ENCODE data around the gene HCK.
A peak's percentile ranks its signal among the peaks of the same experiment; 100 is the strongest.
"Not testable (repeated sequence)": the region's sequence is repeated elsewhere in the genome, so short reads cannot be mapped to it uniquely, and the experiment has no call there.

HCK gene

DNA sequence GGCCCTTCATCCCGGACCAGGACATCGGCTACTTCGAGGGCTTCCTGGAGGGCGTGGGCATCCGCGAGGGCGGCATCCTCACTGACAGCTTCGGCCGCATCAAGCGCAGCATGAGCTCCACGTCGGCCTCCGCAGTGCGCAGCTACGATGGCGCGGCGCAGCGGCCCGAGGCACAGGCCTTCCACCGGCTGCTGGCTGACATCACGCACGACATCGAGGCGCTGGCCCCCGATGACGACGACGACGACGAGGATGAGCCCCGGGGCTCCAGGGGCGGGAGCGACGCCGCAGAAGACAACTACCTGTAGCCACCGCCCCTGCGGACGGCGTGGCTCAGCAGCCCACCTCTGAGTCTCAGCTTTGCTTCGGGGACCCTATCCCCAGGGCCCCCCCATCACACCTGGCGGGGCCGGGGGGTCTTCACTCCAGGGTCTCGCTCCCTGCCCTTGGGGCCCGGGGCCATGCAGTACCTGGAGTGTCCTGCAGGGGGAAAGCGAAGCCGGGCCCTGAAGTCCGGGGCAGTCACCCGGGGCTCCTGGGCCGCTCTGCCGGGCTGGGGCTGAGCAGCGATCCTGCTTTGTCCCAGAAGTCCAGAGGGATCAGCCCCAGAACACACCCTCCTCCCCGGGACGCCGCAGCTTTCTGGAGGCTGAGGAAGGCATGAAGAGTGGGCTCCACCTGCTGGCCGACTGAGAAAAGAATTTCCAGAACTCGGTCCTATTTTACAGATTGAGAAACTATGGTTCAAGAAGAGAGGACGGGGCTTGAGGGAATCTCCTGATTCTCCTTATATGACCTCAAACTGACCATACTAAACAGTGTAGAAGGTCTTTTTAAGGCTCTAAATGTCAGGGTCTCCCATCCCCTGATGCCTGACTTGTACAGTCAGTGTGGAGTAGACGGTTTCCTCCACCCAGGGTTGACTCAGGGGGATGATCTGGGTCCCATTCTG, 20.8 kb upstream of the HCK start (continued):
- TF ChIP-seq ELK4 (IDR thresholded peaks at IDR 0.05; ENCODE audit: borderline replicate concordance, low read depth, low read length), result no peak
- no peak for TF ChIP-seq ZSCAN4 (tag by site-specific recombination; IDR thresholded peaks at IDR 0.05)
- TF ChIP-seq SETDB1 (IDR thresholded peaks at IDR 0.05; ENCODE audit: insufficient read length, low read length), result no peak

DNA sequence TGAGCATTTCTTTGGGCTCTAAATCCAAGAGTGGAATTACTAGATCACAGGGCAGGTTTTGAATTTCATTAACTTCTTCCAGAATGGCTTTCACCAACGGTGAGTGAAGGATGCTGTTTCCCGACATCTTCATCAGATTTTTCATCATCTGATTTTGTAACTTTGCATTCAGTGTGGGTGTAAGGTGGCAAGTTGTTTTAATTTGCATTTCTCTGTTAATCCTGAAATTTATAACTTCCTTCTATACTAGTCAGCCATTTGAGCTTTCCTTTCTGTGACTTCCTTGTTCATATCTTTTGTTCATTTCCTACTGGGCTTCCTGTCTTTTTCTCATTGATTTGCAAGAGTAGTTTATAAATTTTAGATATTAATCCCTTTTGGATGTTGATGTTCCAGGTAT, 18.7 kb upstream of the HCK start:
- Histone ChIP-seq H3K27ac (ENCODE audit: extremely low read depth, low read depth, low read length) (no peak overlapping the region), H3K4me3 (ENCODE audit: low read depth, low read length) (no peak overlapping the region), H3K9me3 (ENCODE audit: control insufficient read depth, insufficient read depth, low read depth, low read length) (no peaks in the 10 kb centered on the region), H3K4me1 (ENCODE audit: control insufficient read depth, insufficient read depth, low read length) (no peaks in the 10 kb centered on the region), H3K36me3 (ENCODE audit: control insufficient read depth in 2 of 2, insufficient read depth in 1 of 2, low read length in 2 of 2) (no peaks in the 10 kb centered on the region)
- POLR2A ChIA-PET, result no interaction called here
- CTCF ChIA-PET, result interaction anchor here (8.9 kb wide), 1 partner anchor 180 kb away, joined by 128 read pairs; no protein-coding TSS in a partner anchor
- TF ChIP-seq ZNF776 (tag by site-specific recombination; IDR thresholded peaks at IDR 0.05; ENCODE audit: borderline replicate concordance), result no peak

DNA sequence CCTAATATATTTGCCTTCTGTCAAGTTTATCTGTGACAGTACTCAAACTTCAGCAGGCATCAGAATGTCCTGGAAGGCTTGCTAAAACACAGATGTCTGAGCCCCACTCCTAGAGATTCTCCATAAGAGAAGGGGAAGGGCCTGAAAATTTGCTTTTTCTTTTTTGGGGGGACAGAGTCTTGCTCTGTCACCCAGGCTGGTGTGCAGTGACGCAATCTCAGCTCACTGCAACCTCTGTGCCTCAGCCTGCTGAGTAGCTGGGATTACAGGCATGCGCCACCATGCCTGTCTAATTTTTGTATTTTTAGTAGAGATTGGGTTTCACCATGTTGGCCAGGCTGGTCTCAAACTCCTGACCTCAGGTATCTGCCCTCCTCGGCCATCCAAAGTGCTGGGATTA, 18.3 kb upstream of the HCK start:
- H3K36me3 ChIP-seq (ENCODE audit: control insufficient read depth in 2 of 2, insufficient read depth in 1 of 2, low read length in 2 of 2); H3K4me3 ChIP-seq (ENCODE audit: low read depth, low read length); H3K4me1 ChIP-seq (ENCODE audit: control insufficient read depth, insufficient read depth, low read length); H3K27ac ChIP-seq (ENCODE audit: extremely low read depth, low read depth, low read length); H3K9me3 ChIP-seq (ENCODE audit: control insufficient read depth, insufficient read depth, low read depth, low read length); POLR2A ChIA-PET: not testable (repeated sequence)
- CTCF ChIA-PET, result interaction anchor here (8.9 kb wide), 1 partner anchor 180 kb away, joined by 128 read pairs; no protein-coding TSS in a partner anchor

GRCh38 chr20:32034581-32035425, 17.2 kb upstream of the HCK start:
- TF ChIP-seq, protein P1, sequence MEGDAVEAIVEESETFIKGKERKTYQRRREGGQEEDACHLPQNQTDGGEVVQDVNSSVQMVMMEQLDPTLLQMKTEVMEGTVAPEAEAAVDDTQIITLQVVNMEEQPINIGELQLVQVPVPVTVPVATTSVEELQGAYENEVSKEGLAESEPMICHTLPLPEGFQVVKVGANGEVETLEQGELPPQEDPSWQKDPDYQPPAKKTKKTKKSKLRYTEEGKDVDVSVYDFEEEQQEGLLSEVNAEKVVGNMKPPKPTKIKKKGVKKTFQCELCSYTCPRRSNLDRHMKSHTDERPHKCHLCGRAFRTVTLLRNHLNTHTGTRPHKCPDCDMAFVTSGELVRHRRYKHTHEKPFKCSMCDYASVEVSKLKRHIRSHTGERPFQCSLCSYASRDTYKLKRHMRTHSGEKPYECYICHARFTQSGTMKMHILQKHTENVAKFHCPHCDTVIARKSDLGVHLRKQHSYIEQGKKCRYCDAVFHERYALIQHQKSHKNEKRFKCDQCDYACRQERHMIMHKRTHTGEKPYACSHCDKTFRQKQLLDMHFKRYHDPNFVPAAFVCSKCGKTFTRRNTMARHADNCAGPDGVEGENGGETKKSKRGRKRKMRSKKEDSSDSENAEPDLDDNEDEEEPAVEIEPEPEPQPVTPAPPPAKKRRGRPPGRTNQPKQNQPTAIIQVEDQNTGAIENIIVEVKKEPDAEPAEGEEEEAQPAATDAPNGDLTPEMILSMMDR (tag by site-specific recombination; IDR thresholded peaks at IDR 0.05), result peak; percentile 45; the same call in 1 of the 2 replicates
- no peak for TF ChIP-seq ZNF280D (tag by site-specific recombination; IDR thresholded peaks at IDR 0.05)
- Histone ChIP-seq H3K9me3 (ENCODE audit: control insufficient read depth, insufficient read depth, low read depth, low read length) (no peaks in the 10 kb centered on the region), H3K4me3 (ENCODE audit: low read depth, low read length) (no peak overlapping the region), H3K36me3 (ENCODE audit: control insufficient read depth in 2 of 2, insufficient read depth in 1 of 2, low read length in 2 of 2) (no peaks in the 10 kb centered on the region), H3K27ac (ENCODE audit: extremely low read depth, low read depth, low read length) (no peak overlapping the region), H3K4me1 (ENCODE audit: control insufficient read depth, insufficient read depth, low read length) (no peaks in the 10 kb centered on the region)
- ChIA-PET CTCF (interaction anchor here (0.5 to 8.9 kb wide), 5 partner anchors 40 to 188 kb away, joined by 3 to 128 read pairs (median 4); no protein-coding TSS in a partner anchor), POLR2A (no interaction called here)

Data from HEK293 (cell line).